HEK293 (cell line): ENCODE data around the gene S100A4.

Experiments used
- CTCF ChIA-PET: fragments of 350-600 bp; formaldehyde crosslinking; extraction: SDS; loops from one replicate; lab custom pipeline; 2021; ENCODE audit warnings: antibody characterized with exemption; lab: Yijun Ruan, JAX
- POLR2A ChIA-PET: fragments of 300-600 bp; formaldehyde crosslinking; extraction: SDS; loops from one replicate; lab custom pipeline; 2020; ENCODE audit warnings: antibody characterized with exemption, inconsistent platforms; lab: Yijun Ruan, JAX
- H3K27ac ChIP-seq: fragments of 200-500 bp; sonication (Bioruptor generic); 2 replicates; pipeline ENCODE4 v1.5.1; 2014; ENCODE audit warnings: low read depth, low read length, control low read depth, inconsistent platforms; ENCODE audit errors: extremely low read depth
- H3K36me3 ChIP-seq, 2 experiments: fragments of 200-500 bp in 1 of 2; sonication (Bioruptor generic) in 1 of 2; 1 replicate in 1 of 2; 2 replicates in 1 of 2; pipeline ENCODE4 v1.5.1; 2014 to 2017; ENCODE audit warnings: inconsistent platforms in 2 of 2, low read length in 2 of 2; ENCODE audit not compliant: control insufficient read depth in 2 of 2, insufficient read depth in 1 of 2
- H3K4me1 ChIP-seq: fragments of 200-500 bp; sonication (Bioruptor generic); 2 replicates; pipeline ENCODE4 v1.5.1; 2014; ENCODE audit warnings: mild to moderate bottlenecking, low read length, inconsistent platforms; ENCODE audit not compliant: control insufficient read depth, insufficient read depth
- H3K4me3 ChIP-seq: 2 replicates; pipeline ENCODE4 v1.5.1; 2011; ENCODE audit warnings: low read depth, mild to moderate bottlenecking, control low read depth, low read length, moderate library complexity
- H3K9me3 ChIP-seq: fragments of 200-500 bp; sonication (Bioruptor generic); 2 replicates; pipeline ENCODE4 v1.5.1; 2014; ENCODE audit warnings: low read depth, low read length, inconsistent platforms; ENCODE audit not compliant: control insufficient read depth, insufficient read depth
- BCL11A ChIP-seq: fragments of 450-650 bp; formaldehyde crosslinking; IDR thresholded peaks from 2 replicates; pipeline ENCODE4 v1.5.1; 2016; ENCODE audit warnings: low read depth, missing biosample characterization, missing genetic modification characterization
- PRDM1 ChIP-seq: fragments of 450-650 bp; formaldehyde crosslinking; IDR thresholded peaks from 2 replicates; pipeline ENCODE4; 2016; ENCODE audit warnings: missing biosample characterization, missing genetic modification characterization
- TSHZ1 ChIP-seq: fragments of 450-650 bp; formaldehyde crosslinking; IDR thresholded peaks from 2 replicates; pipeline ENCODE4 v1.5.1; 2016; ENCODE audit warnings: missing biosample characterization, missing genetic modification characterization, borderline replicate concordance
- ZNF140 ChIP-seq: fragments of 450-650 bp; formaldehyde crosslinking; IDR thresholded peaks from 2 replicates; pipeline ENCODE4 v1.5.1; 2016; ENCODE audit warnings: missing biosample characterization, missing genetic modification characterization
- ZNF223 ChIP-seq: fragments of 450-650 bp; formaldehyde crosslinking; IDR thresholded peaks from 2 replicates; pipeline ENCODE4 v1.5.1; 2016; ENCODE audit warnings: missing biosample characterization, missing genetic modification characterization
- ZNF239 ChIP-seq: fragments of 450-650 bp; formaldehyde crosslinking; IDR thresholded peaks from 2 replicates; pipeline ENCODE4 v1.5.1; 2016; ENCODE audit warnings: missing biosample characterization, missing genetic modification characterization
- ZNF266 ChIP-seq: fragments of 450-650 bp; formaldehyde crosslinking; IDR thresholded peaks from 2 replicates; pipeline ENCODE4 v1.5.1; 2016; ENCODE audit warnings: missing biosample characterization, missing genetic modification characterization, low read depth
- ZNF292 ChIP-seq: fragments of 450-650 bp; formaldehyde crosslinking; IDR thresholded peaks from 2 replicates; pipeline ENCODE4 v1.5.1; 2016; ENCODE audit warnings: low read depth, missing biosample characterization, missing genetic modification characterization, borderline replicate concordance
- ZNF362 ChIP-seq: fragments of 450-650 bp; formaldehyde crosslinking; IDR thresholded peaks from 2 replicates; pipeline ENCODE4 v1.5.1; 2016; ENCODE audit warnings: missing biosample characterization, missing genetic modification characterization
- ZNF416 ChIP-seq: fragments of 450-650 bp; formaldehyde crosslinking; IDR thresholded peaks from 2 replicates; pipeline ENCODE4 v1.5.1; 2016; ENCODE audit warnings: missing biosample characterization, missing genetic modification characterization
- ZNF521 ChIP-seq: fragments of 450-650 bp; formaldehyde crosslinking; IDR thresholded peaks from 2 replicates; pipeline ENCODE4 v1.5.1; 2017; ENCODE audit warnings: missing biosample characterization, mild to moderate bottlenecking, missing genetic modification characterization
- ZNF645 ChIP-seq: fragments of 450-650 bp; formaldehyde crosslinking; IDR thresholded peaks from 2 replicates; pipeline ENCODE4; 2016; ENCODE audit warnings: missing biosample characterization, missing genetic modification characterization
- ZNF707 ChIP-seq: fragments of 450-650 bp; formaldehyde crosslinking; IDR thresholded peaks from 2 replicates; pipeline ENCODE4 v1.5.1; 2016; ENCODE audit warnings: missing biosample characterization, missing genetic modification characterization
- ZNF830 ChIP-seq: fragments of 450-650 bp; IDR thresholded peaks from 2 replicates; pipeline ENCODE4 v1.5.0; 2018; ENCODE audit warnings: missing biosample characterization, missing genetic modification characterization, low read depth, mild to moderate bottlenecking, moderate library complexity
- ZSCAN4 ChIP-seq: fragments of 450-650 bp; formaldehyde crosslinking; IDR thresholded peaks from 2 replicates; pipeline ENCODE4 v1.5.1; 2017; ENCODE audit warnings: missing biosample characterization, missing genetic modification characterization

S100A4 gene

GRCh38 chr1:153527683-153528040, 17.9 kb downstream of the S100A4 start:
- no peaks in the 10 kb centered on the region for H3K36me3 ChIP-seq
- CTCF ChIA-PET = interaction anchor here (2.6 kb wide), 1 partner anchor 17 kb away, joined by 8 read pairs; no protein-coding TSS in a partner anchor
- POLR2A ChIA-PET = interaction anchor here (0.6 kb wide), 1 partner anchor 78 kb away, joined by 5 read pairs; no protein-coding TSS in a partner anchor
- no peak for TF ChIP-seq ZSCAN4 (tag by site-specific recombination)
- no peak for TF ChIP-seq ZNF362
- no peak for TF ChIP-seq ZNF140 (tag by site-specific recombination)
- no peak for TF ChIP-seq ZNF830 (tag by site-specific recombination)
- TF ChIP-seq ZNF292 (tag by site-specific recombination) = no peak
- no peak for TF ChIP-seq BCL11A
- TF ChIP-seq ZNF707 = no peak
- no peak for TF ChIP-seq TSHZ1 (tag by site-specific recombination)
- TF ChIP-seq ZNF521 = no peak
- no peak for TF ChIP-seq ZNF239 (tag by site-specific recombination)
- no peak for TF ChIP-seq ZNF416 (tag by site-specific recombination)
- no peak for TF ChIP-seq ZNF645 (tag by site-specific recombination)
- no peak for TF ChIP-seq ZNF266 (tag by site-specific recombination)
- TF ChIP-seq, all 188 proteins: peak for 0
- Histone ChIP-seq H3K27ac (no peak overlapping the region), H3K4me3 (no peak overlapping the region), H3K9me3 (no peaks in the 10 kb centered on the region), H3K4me1 (no peaks in the 10 kb centered on the region; the same call in 1 of the 2 replicates)

GRCh38 chr1:153527023-153527682, 18.5 kb downstream of the S100A4 start:
- ChIA-PET CTCF (interaction anchor here (0.6 to 3.2 kb wide), 4 partner anchors 17 to 293 kb away, joined by 3 to 9 read pairs (median 6); no protein-coding TSS in a partner anchor), POLR2A (no interaction called here)
- no peaks in the 10 kb centered on the region; the same call in 1 of the 2 replicates for H3K4me1 ChIP-seq
- no peak for TF ChIP-seq ZNF223
- TF ChIP-seq PRDM1 (tag by site-specific recombination) = 0 out of 2 replicates have a peak, but pooled peaks have one; percentile 10
- no peaks in the 10 kb centered on the region for H3K36me3 ChIP-seq
- no peak overlapping the region for H3K4me3 ChIP-seq
- H3K27ac ChIP-seq = no peak overlapping the region
- no peaks in the 10 kb centered on the region for H3K9me3 ChIP-seq
